Calu3 (cell line): Measurements from ENCODE around the gene BRD3OS. TPM values are rescaled to one million over a fixed set of nuclear protein-coding genes. Genes with fewer than 3 reads are reported as not detected.

ENCODE experiments used
- BruUV-seq: library from RNA; stranded (reverse); fragments of 400-500 nt; replicated peaks from 2 replicates; lab custom pipeline; 2021; lab: Mats Ljungman, UMichigan
- CTCF ChIA-PET: fragments of 300-600 bp; sonication (Branson Sonifier 250); formaldehyde crosslinking; loops from one replicate; lab custom pipeline; 2022; ENCODE audit warnings: antibody characterized with exemption; lab: Charles Lee
- DNase-seq: peaks from one replicate; pipeline ENCODE4 v3.0.0; 2022
- H3K27ac Mint-ChIP-seq: one replicate; pipeline ENCODE4 v1.8.0; 2022; ENCODE audit warnings: mixed read lengths; ENCODE audit not compliant: unreplicated experiment
- H3K27me3 Mint-ChIP-seq: one replicate; pipeline ENCODE4 v1.8.0; 2022; ENCODE audit warnings: mixed read lengths; ENCODE audit not compliant: unreplicated experiment
- H3K36me3 Mint-ChIP-seq: one replicate; pipeline ENCODE4 v1.8.0; 2022; ENCODE audit warnings: mild to moderate bottlenecking, moderate library complexity, mixed read lengths; ENCODE audit not compliant: insufficient read depth, unreplicated experiment
- H3K4me1 Mint-ChIP-seq: one replicate; pipeline ENCODE4 v1.8.0; 2022; ENCODE audit warnings: mild to moderate bottlenecking, low read depth, mixed read lengths; ENCODE audit not compliant: unreplicated experiment
- H3K4me3 Mint-ChIP-seq: one replicate; pipeline ENCODE4 v1.8.0; 2022; ENCODE audit warnings: mild to moderate bottlenecking, low read depth, moderate library complexity, mixed read lengths; ENCODE audit not compliant: unreplicated experiment
- H3K9me3 Mint-ChIP-seq: one replicate; pipeline ENCODE4 v1.8.0; 2022; ENCODE audit warnings: low read depth, mixed read lengths; ENCODE audit not compliant: unreplicated experiment
- intact Hi-C: fragments of 100-400 bp; cut with micrococcal nuclease; formaldehyde crosslinking; loops from one replicate; pipeline ENCODE4 v1.10.0; 2022; ENCODE audit not compliant: unreplicated experiment
- total RNA-seq: library from RNA; stranded (reverse); gene quantifications from 2 replicates; pipeline ENCODE4 v1.2.3, GENCODE V29; 2022
- TF ChIP-seq, protein P1 (sequence below): fragments of 200-600 bp; IDR thresholded peaks from one replicate; pipeline ENCODE4 v1.8.0; 2022; ENCODE audit warnings: antibody characterized with exemption; ENCODE audit not compliant: unreplicated experiment

The BRD3OS gene
- total RNA-seq, 1 experiment from 2014 or later: 10.5 TPM

GRCh38 chr9:134039386-134040175, 14.3 kb downstream of the BRD3OS start:
- no peak overlapping the region for H3K27ac Mint-ChIP-seq
- TF ChIP-seq, protein P1, sequence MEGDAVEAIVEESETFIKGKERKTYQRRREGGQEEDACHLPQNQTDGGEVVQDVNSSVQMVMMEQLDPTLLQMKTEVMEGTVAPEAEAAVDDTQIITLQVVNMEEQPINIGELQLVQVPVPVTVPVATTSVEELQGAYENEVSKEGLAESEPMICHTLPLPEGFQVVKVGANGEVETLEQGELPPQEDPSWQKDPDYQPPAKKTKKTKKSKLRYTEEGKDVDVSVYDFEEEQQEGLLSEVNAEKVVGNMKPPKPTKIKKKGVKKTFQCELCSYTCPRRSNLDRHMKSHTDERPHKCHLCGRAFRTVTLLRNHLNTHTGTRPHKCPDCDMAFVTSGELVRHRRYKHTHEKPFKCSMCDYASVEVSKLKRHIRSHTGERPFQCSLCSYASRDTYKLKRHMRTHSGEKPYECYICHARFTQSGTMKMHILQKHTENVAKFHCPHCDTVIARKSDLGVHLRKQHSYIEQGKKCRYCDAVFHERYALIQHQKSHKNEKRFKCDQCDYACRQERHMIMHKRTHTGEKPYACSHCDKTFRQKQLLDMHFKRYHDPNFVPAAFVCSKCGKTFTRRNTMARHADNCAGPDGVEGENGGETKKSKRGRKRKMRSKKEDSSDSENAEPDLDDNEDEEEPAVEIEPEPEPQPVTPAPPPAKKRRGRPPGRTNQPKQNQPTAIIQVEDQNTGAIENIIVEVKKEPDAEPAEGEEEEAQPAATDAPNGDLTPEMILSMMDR: no peak
- no peak for DNase-seq
- no peaks in the 10 kb centered on the region for H3K27me3 Mint-ChIP-seq
- CTCF ChIA-PET: no interaction called here
- H3K9me3 Mint-ChIP-seq: no peaks in the 10 kb centered on the region
- intact Hi-C loops: no loop called here
- no peak overlapping the region for H3K4me3 Mint-ChIP-seq
- BruUV-seq: no TSS peak
- H3K4me1 Mint-ChIP-seq: no peaks in the 10 kb centered on the region
- peaks cover 37% of the 10 kb centered on the region for H3K36me3 Mint-ChIP-seq

DNA sequence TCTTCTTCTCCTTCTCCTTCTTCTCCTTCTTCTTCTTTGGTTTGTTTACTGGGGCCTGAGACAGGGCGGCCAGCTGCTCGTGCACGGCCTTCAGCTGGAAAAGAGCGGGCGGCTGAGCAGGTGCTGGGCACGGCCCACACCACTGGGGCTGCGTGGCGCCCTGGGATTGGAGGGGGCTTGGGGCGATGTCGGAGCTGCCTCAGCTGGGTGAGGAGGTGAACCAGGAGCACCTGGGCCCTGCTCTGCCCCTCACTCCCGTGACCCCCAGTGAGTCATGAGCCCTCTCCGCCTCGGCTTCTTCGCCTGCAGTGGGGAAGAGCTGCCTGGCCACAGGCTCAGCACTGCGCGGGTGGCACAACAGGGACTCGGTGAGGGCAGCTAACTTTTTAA, 14.9 kb downstream of the BRD3OS start:
- Mint-ChIP-seq H3K27me3 (no peaks in the 10 kb centered on the region), H3K36me3 (peaks cover 37% of the 10 kb centered on the region), H3K27ac (no peak overlapping the region), H3K4me3 (no peak overlapping the region), H3K9me3 (no peaks in the 10 kb centered on the region), H3K4me1 (no peaks in the 10 kb centered on the region)
- intact Hi-C loops: no loop called here
- CTCF ChIA-PET: interaction anchor here (0.7 kb wide), 1 partner anchor 330 kb away, joined by 3 read pairs; no protein-coding TSS in a partner anchor
- BruUV-seq: no TSS peak
- DNase-seq: no peak
- TF ChIP-seq, protein P1: no peak

- TF ChIP-seq, protein P1: no peak
- Mint-ChIP-seq H3K4me3 (no peak overlapping the region), H3K36me3 (peaks cover 33% of the 10 kb centered on the region), H3K9me3 (no peaks in the 10 kb centered on the region), H3K27ac (no peak overlapping the region), H3K27me3 (no peaks in the 10 kb centered on the region), H3K4me1 (no peaks in the 10 kb centered on the region)
- DNase-seq: no peak
- intact Hi-C loops: no loop called here
- CTCF ChIA-PET: interaction anchor here (0.7 kb wide), 1 partner anchor 331 kb away, joined by 3 read pairs; no protein-coding TSS in a partner anchor
- BruUV-seq: no TSS peak
These were observed 15.7 kb downstream of the BRD3OS start for GRCh38 chr9:134040781-134041648.

- CTCF ChIA-PET: interaction anchor here (0.6 kb wide), 1 partner anchor 57 kb away, joined by 3 read pairs; no protein-coding TSS in a partner anchor
- Mint-ChIP-seq H3K4me3 (no peak overlapping the region), H3K27ac (no peak overlapping the region), H3K36me3 (peaks cover 27% of the 10 kb centered on the region), H3K9me3 (no peaks in the 10 kb centered on the region), H3K27me3 (no peaks in the 10 kb centered on the region), H3K4me1 (no peaks in the 10 kb centered on the region)
- no TSS peak for BruUV-seq
- TF ChIP-seq, protein P1: no peak
- no peak for DNase-seq
- intact Hi-C loops: no loop called here
These were observed 16.3 kb downstream of the BRD3OS start for GRCh38 chr9:134041649-134041962.
